ENCODE measurements around the gene DNAL4. TPM values are rescaled to one million over a fixed set of nuclear protein-coding genes. Genes with fewer than 3 reads are reported as not detected.
A peak's percentile ranks its signal among the peaks of the same experiment; 100 is the strongest.

DNAL4 gene
- total RNA-seq, 2 experiments from 2014 or later: 1.9 to 2.7 TPM

- H3K4me1 ChIP-seq (ENCODE audit: insufficient read depth, low read length): peaks cover 28% of the 10 kb centered on the region
- H3K4me3 ChIP-seq (ENCODE audit: low read length): no peak overlapping the region
- intact Hi-C loops (cut with DNase I, micrococcal nuclease): no loop called here
- H3K27ac ChIP-seq (ENCODE audit: low read depth in 1 of 2, low read length in 2 of 2): no peak overlapping the region
- DNase-seq (no peak), ATAC-seq (ENCODE audit: poor library complexity) (no peak)
- peaks cover 97% of the 10 kb centered on the region for H3K36me3 Mint-ChIP-seq (ENCODE audit: low read depth)
- H3K27me3 ChIP-seq (ENCODE audit: control insufficient read depth in 1 of 2, insufficient read depth in 2 of 2, low read length in 2 of 2): no peaks in the 10 kb centered on the region
- H3K36me3 ChIP-seq (ENCODE audit: insufficient read depth, low read length): peaks cover 84% of the 10 kb centered on the region
- no peaks in the 10 kb centered on the region for H3K27me3 Mint-ChIP-seq
- H3K9me3 Mint-ChIP-seq: no peaks in the 10 kb centered on the region
- peaks cover 40% of the 10 kb centered on the region for H3K4me1 Mint-ChIP-seq (ENCODE audit: low read depth)
- ChIA-PET CTCF (no interaction called here), POLR2A (interaction anchor here (0.6 to 21.7 kb wide), 4 partner anchors 20 to 47 kb away, joined by 3 to 752 read pairs (median 4); partner anchors contain the start of genes SUN2 and TOMM22)
- H3K27ac Mint-ChIP-seq: peak overlapping the region; percentile 88
- TF ChIP-seq CTCF (IDR thresholded peaks at IDR 0.05): no peak
- no peaks in the 10 kb centered on the region for H3K9me3 ChIP-seq (ENCODE audit: control insufficient read depth in 1 of 2, insufficient read depth in 1 of 2, low read length in 2 of 2)
- no peak overlapping the region for H3K4me3 Mint-ChIP-seq
Observed at GRCh38 chr22:38728871-38729796, 64.8 kb downstream of the DNAL4 start.

Other genes starting within 250 kb of the DNAL4 start
- under 1 TPM; 0.52 to 0.95 TPM for gene DMC1, start 224.0 kb downstream of the DNAL4 start, total RNA-seq
- under 1 TPM; 0.34 to 0.91 TPM for gene FAM227A, start 137.8 kb downstream of the DNAL4 start, total RNA-seq
- 1 to 10 TPM; 4.6 to 7.6 TPM for gene CBY1, start 137.5 kb downstream of the DNAL4 start, total RNA-seq
- 10 to 100 TPM; 53.7 to 54.8 TPM for gene TOMM22, start 112.2 kb downstream of the DNAL4 start, total RNA-seq
- gene JOSD1, start 93.2 kb downstream of the DNAL4 start, total RNA-seq: 100 to 1,000 TPM; 303 to 307 TPM
- gene GTPBP1, start 88.2 kb downstream of the DNAL4 start, total RNA-seq: 100 to 1,000 TPM; 263 to 272 TPM
- 100 to 1,000 TPM; 440 to 453 TPM for gene SUN2, start 38.1 kb downstream of the DNAL4 start, total RNA-seq
- gene NPTXR, start 49.9 kb upstream of the DNAL4 start, total RNA-seq: 1 to 10 TPM; 4.2 to 4.6 TPM
- gene CBX6, start 78.1 kb upstream of the DNAL4 start, total RNA-seq: 10 to 100 TPM; 41.6 to 42.8 TPM
- gene APOBEC3A, start 163.5 kb upstream of the DNAL4 start, total RNA-seq: 1 to 10 TPM in 1 of 2 experiments, under 1 TPM in 1; 0.74 to 1.6 TPM
- gene APOBEC3B, start 188.2 kb upstream of the DNAL4 start, total RNA-seq: not detected
- gene APOBEC3C, start 220.1 kb upstream of the DNAL4 start, total RNA-seq: 10 to 100 TPM; 13.9 to 14.8 TPM
- 1 to 10 TPM; 7.4 to 8.0 TPM for gene APOBEC3D, start 227.0 kb upstream of the DNAL4 start, total RNA-seq
- gene APOBEC3F, start 246.7 kb upstream of the DNAL4 start, total RNA-seq: 1 to 10 TPM; 4.3 to 6.5 TPM